Sigmoid colon (tissue), 4 donors: ENCODE data around the gene CFAP58.
A peak's percentile ranks its signal among the peaks of the same experiment; 100 is the strongest.

Source experiments
- CTCF ChIP-seq, 4 experiments: fragments of 450-650 bp in 3 of 4; fragments of 200-600 bp in 1 of 4; IDR thresholded peaks; one replicate each; pipeline ENCODE4 v1.5.1; 2016 to 2019; ENCODE audit warnings: antibody characterized with exemption in 4 of 4, mild to moderate bottlenecking in 3 of 4, moderate library complexity in 2 of 4
- EP300 ChIP-seq, 4 donors: sonication (generic); formaldehyde crosslinking; IDR thresholded peaks; one replicate each; pipeline ENCODE4 v1.6.1; 2017; ENCODE audit warnings: antibody characterized with exemption in 4 of 4
- POLR2A ChIP-seq, 2 donors: fragments of 450-650 bp; IDR thresholded peaks; one replicate each; pipeline ENCODE4 v1.6.1; 2016; ENCODE audit warnings: antibody characterized with exemption in 2 of 2, mild to moderate bottlenecking in 2 of 2, moderate library complexity in 2 of 2
- POLR2AphosphoS5 ChIP-seq, 4 donors: sonication (generic); formaldehyde crosslinking; IDR thresholded peaks; one replicate each; pipeline ENCODE4 v1.6.1; 2017; ENCODE audit warnings: antibody characterized with exemption in 4 of 4

- TF ChIP-seq CTCF (IDR thresholded peaks at IDR 0.05) (no peak), EP300 (IDR thresholded peaks at IDR 0.05) (no peak), POLR2AphosphoS5 (IDR thresholded peaks at IDR 0.05) (peak in 2 of 4 donors; percentile 22 to 58), POLR2A (IDR thresholded peaks at IDR 0.05) (no peak)
Observed at GRCh38 chr10:104331208-104331838, 22.3 kb upstream of the CFAP58 start.
